ENCODE data around the gene SYNE1.

- no peak for TF ChIP-seq POLR2A (IDR thresholded peaks at IDR 0.05)
- TF ChIP-seq POLR2AphosphoS5 (IDR thresholded peaks at IDR 0.05) = no peak
These were observed 262.0 kb downstream of the SYNE1 start for GRCh38 chr6:152375197-152375596.
